Keratinocyte (primary cell): ENCODE results near the gene MYO16. TPM values are rescaled to one million over a fixed set of nuclear protein-coding genes. Genes with fewer than 3 reads are reported as not detected.

ENCODE experiments used
- DNase-seq: peaks from one replicate; pipeline ENCODE4 v3.0.0-alpha.2; 2011; ENCODE audit warnings: low read depth, missing footprints, low spot score
- FAIRE-seq: peaks from 2 replicates; lab custom pipeline; 2011; peaks lifted over from hg19 to GRCh38; lab: Jason Lieb, UNC
- H2AFZ ChIP-seq: 2 replicates; pipeline ENCODE4 v1.6.0; 2012; ENCODE audit warnings: low read length, control low read depth, inconsistent platforms; ENCODE audit not compliant: control insufficient read depth
- H3K27ac ChIP-seq: 2 replicates; pipeline ENCODE4 v1.5.1; 2011; ENCODE audit warnings: low read length; ENCODE audit not compliant: control insufficient read depth, insufficient read depth
- H3K27me3 ChIP-seq: 3 replicates; pipeline ENCODE4 v1.6.0; 2011; ENCODE audit warnings: low read length; ENCODE audit not compliant: control insufficient read depth, insufficient read depth; ENCODE audit errors: extremely low read depth
- H3K36me3 ChIP-seq, 2 experiments: 2 replicates in 1 of 2; 3 replicates in 1 of 2; pipeline ENCODE4 v1.5.1; 2011; ENCODE audit warnings: low read length in 2 of 2, mild to moderate bottlenecking in 1 of 2; ENCODE audit not compliant: control insufficient read depth in 2 of 2, insufficient read depth in 2 of 2; ENCODE audit errors: extremely low read depth in 1 of 2
- H3K4me1 ChIP-seq: 3 replicates; pipeline ENCODE4 v1.5.1; 2011; ENCODE audit warnings: low read length; ENCODE audit not compliant: control insufficient read depth, insufficient read depth; ENCODE audit errors: extremely low read depth
- H3K4me2 ChIP-seq: 3 replicates; pipeline ENCODE4 v1.6.0; 2011; ENCODE audit warnings: low read depth, low read length; ENCODE audit not compliant: control insufficient read depth, insufficient read depth; ENCODE audit errors: extremely low read depth
- H3K4me3 ChIP-seq, 3 experiments: fragments of 200-600 bp in 1 of 3; sonication (generic) in 1 of 3; 2 replicates in 2 of 3; 3 replicates in 1 of 3; pipeline ENCODE4 v1.5.1; 2011 to 2016; ENCODE audit warnings: low read length in 3 of 3, mild to moderate bottlenecking in 3 of 3, control low read depth in 2 of 3, inconsistent platforms in 1 of 3, low read depth in 1 of 3, mixed read lengths in 1 of 3, mixed run types in 1 of 3, moderate library complexity in 1 of 3; ENCODE audit not compliant: control insufficient read depth in 2 of 3, insufficient read depth in 2 of 3; ENCODE audit errors: extremely low read depth in 1 of 3
- H3K79me2 ChIP-seq: 2 replicates; pipeline ENCODE4 v1.6.0; 2012; ENCODE audit warnings: low read length; ENCODE audit not compliant: control insufficient read depth, insufficient read depth
- H3K9ac ChIP-seq: 3 replicates; pipeline ENCODE4 v1.6.0; 2011; ENCODE audit warnings: low read length; ENCODE audit not compliant: control insufficient read depth, insufficient read depth; ENCODE audit errors: extremely low read depth
- H3K9me1 ChIP-seq: 3 replicates; pipeline ENCODE4 v1.6.0; 2011; ENCODE audit warnings: low read length; ENCODE audit not compliant: control insufficient read depth, insufficient read depth; ENCODE audit errors: extremely low read depth
- H3K9me3 ChIP-seq: 2 replicates; pipeline ENCODE4 v1.5.1; 2012; ENCODE audit warnings: low read depth, low read length; ENCODE audit not compliant: control insufficient read depth
- H4K20me1 ChIP-seq: 3 replicates; pipeline ENCODE4 v1.6.0; 2011; ENCODE audit warnings: low read length; ENCODE audit not compliant: control insufficient read depth, insufficient read depth; ENCODE audit errors: extremely low read depth
- CTCF ChIP-seq, 3 experiments: IDR thresholded peaks in 1 of 3; conservative IDR thresholded peaks in 1 of 3; optimal IDR thresholded peaks in 1 of 3; 2 replicates in 2 of 3; 3 replicates in 1 of 3; pipeline versions ENCODE3 to v1.5.1; 2011; ENCODE audit warnings: low read length in 3 of 3, mild to moderate bottlenecking in 3 of 3, moderate library complexity in 2 of 3, control low read depth in 1 of 3, inconsistent platforms in 1 of 3; ENCODE audit not compliant: insufficient read depth in 2 of 3; ENCODE audit errors: extremely low read depth in 1 of 3
- EZH2 ChIP-seq: IDR thresholded peaks from one replicate; pipeline ENCODE4 v1.6.1; 2012; ENCODE audit warnings: inconsistent platforms, mild to moderate bottlenecking, low read length, moderate library complexity
- dilution Hi-C: fragments of 300-500 bp; cut with MboI; formaldehyde crosslinking; loops from one replicate; pipeline ENCODE4 v1.7.0; 2020; ENCODE audit warnings: low sequenced_read_pairs; ENCODE audit not compliant: extremely low pct_ligation_motif_present
- polyA plus RNA-seq, 5 experiments: library from polyadenylated mRNA; depleted of rRNA in 3 of 5; stranded (reverse) in 3 of 5; stranded (forward) in 1 of 5; unstranded in 1 of 5; fragments of >200 nt; gene quantifications; 1 replicate in 1 of 5; 2 replicates in 3 of 5; 3 replicates in 1 of 5; pipeline versions ENCODE4 v1.2.1 to v1.2.3, GENCODE V29; 2011 to 2012; ENCODE audit warnings: missing spikeins in 2 of 5, low read depth in 1 of 5, low replicate concordance in 1 of 5

Gene MYO16
- polyA plus RNA-seq, 1 donor (not counting 4 experiments of a cell fraction or from before 2014, with no cell fraction given), result 0.08 TPM

- no peaks in the 10 kb centered on the region for H3K79me2 ChIP-seq
- TF ChIP-seq CTCF (optimal IDR thresholded peaks at IDR 0.05 in 1 of 3, IDR thresholded peaks at IDR 0.05 in 1 of 3, conservative IDR thresholded peaks at IDR 0.05 in 1 of 3; ENCODE audit: extremely low read depth in 1 of 3, insufficient read depth in 2 of 3, low read length in 3 of 3) (no peak), EZH2 (no peak)
- H3K4me3 ChIP-seq, result no peak overlapping the region
- FAIRE-seq, result no peak
- peaks cover 19% of the 10 kb centered on the region for H3K4me1 ChIP-seq
- no peak overlapping the region for H3K27ac ChIP-seq
- H3K4me2 ChIP-seq, result no peak overlapping the region
- no peaks in the 10 kb centered on the region for H3K9me1 ChIP-seq
- dilution Hi-C loops, result no loop called here
- no peaks in the 10 kb centered on the region for H3K36me3 ChIP-seq
- no peaks in the 10 kb centered on the region for H3K9me3 ChIP-seq
- DNase-seq, result no peak
- H3K9ac ChIP-seq, result no peak overlapping the region
- H2AFZ ChIP-seq, result no peak overlapping the region
- H4K20me1 ChIP-seq, result no peaks in the 10 kb centered on the region
- no peaks in the 10 kb centered on the region for H3K27me3 ChIP-seq
Observed at GRCh38 chr13:109207622-109208021, 578.2 kb downstream of the MYO16 start.

- H3K79me2 ChIP-seq, result no peaks in the 10 kb centered on the region
- TF ChIP-seq EZH2 (no peak), CTCF (optimal IDR thresholded peaks at IDR 0.05 in 1 of 3, IDR thresholded peaks at IDR 0.05 in 1 of 3, conservative IDR thresholded peaks at IDR 0.05 in 1 of 3; ENCODE audit: extremely low read depth in 1 of 3, insufficient read depth in 2 of 3, low read length in 3 of 3) (no peak)
- H3K4me1 ChIP-seq, result peaks cover 19% of the 10 kb centered on the region
- H3K9ac ChIP-seq, result no peak overlapping the region
- no peaks in the 10 kb centered on the region for H3K9me1 ChIP-seq
- no peak overlapping the region for H3K4me3 ChIP-seq
- DNase-seq (no peak), FAIRE-seq (no peak)
- no peak overlapping the region for H3K4me2 ChIP-seq
- no peaks in the 10 kb centered on the region for H4K20me1 ChIP-seq
- no peaks in the 10 kb centered on the region for H3K9me3 ChIP-seq
- dilution Hi-C loops, result no loop called here
- H3K27ac ChIP-seq, result no peak overlapping the region
- H3K27me3 ChIP-seq, result no peaks in the 10 kb centered on the region
- no peaks in the 10 kb centered on the region for H3K36me3 ChIP-seq
- no peak overlapping the region for H2AFZ ChIP-seq
Observed at GRCh38 chr13:109208522-109208921, 579.1 kb downstream of the MYO16 start.
